ENCODE measurements around the gene RAB13.

DNA sequence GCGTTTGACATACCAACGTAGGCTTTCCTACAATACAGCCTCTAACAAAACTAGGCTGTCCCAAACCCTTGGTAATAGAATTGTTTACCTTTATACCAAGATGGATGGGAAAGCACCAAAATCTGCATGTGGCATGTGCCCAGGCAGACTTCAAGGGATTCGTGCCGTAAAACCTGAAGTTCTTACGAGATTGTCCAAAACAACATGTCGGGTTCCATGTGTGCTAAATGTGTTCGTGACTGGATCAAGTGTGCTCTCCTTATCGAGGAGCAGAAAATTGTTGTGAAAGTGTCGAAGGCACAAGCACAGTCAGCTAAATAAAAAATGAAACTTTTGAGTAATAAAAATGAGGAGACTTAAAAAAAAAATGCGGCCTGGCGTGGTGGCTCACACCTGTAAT, 9.5 kb upstream of the RAB13 start:
- no peak for TF ChIP-seq CTCF (IDR thresholded peaks at IDR 0.05)
- TF ChIP-seq POLR2A (IDR thresholded peaks at IDR 0.05): no peak
